Epithelial cell of proximal tubule (primary cell): ENCODE measurements around the gene TNIK. TPM values are rescaled to one million over a fixed set of nuclear protein-coding genes. Genes with fewer than 3 reads are reported as not detected.
A peak's percentile ranks its signal among the peaks of the same experiment; 100 is the strongest.

Source experiments
- DNase-seq: peaks from one replicate; pipeline ENCODE4 v3.0.0-alpha.2; 2011; ENCODE audit warnings: low read depth
- H3K4me3 ChIP-seq: 2 replicates; pipeline ENCODE4 v1.5.1; 2011; ENCODE audit warnings: low read depth, mild to moderate bottlenecking, low read length
- CTCF ChIP-seq: conservative IDR thresholded peaks from 2 replicates; pipeline ENCODE4 v1.5.1; 2012; ENCODE audit warnings: low read depth, mild to moderate bottlenecking, low read length
- total RNA-seq: library from RNA; depleted of rRNA; stranded (reverse); fragments of >200 nt; gene quantifications from 2 replicates; pipeline ENCODE4 v1.2.3, GENCODE V29; 2015

The TNIK gene
- total RNA-seq, 1 donor from 2014 or later: 11.8 TPM

GRCh38 chr3:171347301-171348039 is 112.7 kb downstream of the TNIK start:
- no peak overlapping the region for H3K4me3 ChIP-seq
- no peak for DNase-seq

DNA sequence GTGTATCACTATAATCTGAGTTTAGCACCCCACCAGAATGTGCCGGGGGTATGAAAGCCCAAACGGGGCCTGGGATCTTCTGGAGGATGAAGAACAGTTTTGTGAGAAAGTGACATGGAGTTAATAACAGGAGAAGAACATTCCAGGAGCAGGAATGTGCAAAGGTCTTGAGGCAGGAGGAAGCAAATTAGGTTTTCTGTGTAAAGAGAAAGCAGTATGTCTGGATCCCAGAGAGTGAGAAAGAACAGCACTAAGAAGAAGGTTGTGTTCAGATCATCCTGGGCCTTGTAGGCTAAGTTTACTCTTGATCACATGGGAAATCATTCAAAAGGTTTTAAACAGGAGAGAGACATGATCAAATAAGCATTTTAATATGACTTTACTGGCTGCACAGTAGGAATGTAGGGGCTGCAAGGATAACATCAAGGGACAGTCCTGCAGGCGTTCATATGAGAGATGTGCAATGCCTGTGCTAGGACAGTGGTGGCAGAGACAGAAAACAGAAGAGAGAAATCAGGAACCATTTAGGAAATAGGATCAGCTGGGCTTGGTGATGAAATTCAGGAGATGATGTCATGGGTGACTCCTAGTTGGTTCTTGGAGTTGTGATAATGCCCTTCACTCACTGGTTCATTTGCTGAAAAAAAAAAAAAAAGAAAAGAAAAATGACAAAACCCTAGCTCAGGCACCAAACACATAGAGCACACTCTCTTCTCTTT is 113.5 kb downstream of the TNIK start:
- no peak for TF ChIP-seq CTCF
- H3K4me3 ChIP-seq: no peak overlapping the region
- DNase-seq: peak; percentile 56

More at GRCh38 chr3:171347301-171348039, 112.7 kb downstream of the TNIK start:
- no peak for TF ChIP-seq CTCF

GRCh38 chr3:171346019-171346418 is 114.2 kb downstream of the TNIK start:
- H3K4me3 ChIP-seq: no peak overlapping the region
- DNase-seq: no peak
- TF ChIP-seq CTCF: no peak

GRCh38 chr3:171345107-171345843 is 114.9 kb downstream of the TNIK start:
- TF ChIP-seq CTCF: no peak
- DNase-seq: no peak
- no peak overlapping the region for H3K4me3 ChIP-seq

DNA sequence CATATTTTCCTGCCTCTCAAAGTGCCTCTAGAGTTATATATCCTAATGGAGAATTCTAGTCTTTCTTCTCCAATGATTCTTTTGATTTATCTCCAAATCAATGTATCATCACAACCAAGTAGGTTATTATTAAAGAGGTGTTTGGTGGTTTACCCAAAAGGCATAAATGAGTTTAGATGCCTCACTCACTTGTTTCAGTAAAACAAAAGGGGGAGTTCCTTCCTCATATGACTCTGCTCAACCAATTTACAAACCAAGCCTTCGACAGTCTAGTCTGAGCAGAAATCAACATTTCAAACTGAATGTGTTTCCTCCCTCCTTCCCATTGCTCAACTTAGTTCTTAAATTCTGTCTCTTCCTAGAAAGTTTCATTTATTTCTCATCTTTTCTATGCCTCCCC is 116.5 kb downstream of the TNIK start:
- no peak overlapping the region for H3K4me3 ChIP-seq
- no peak for DNase-seq
- TF ChIP-seq CTCF: no peak

GRCh38 chr3:171342783-171343420 is 117.3 kb downstream of the TNIK start:
- no peak for DNase-seq
- no peak overlapping the region for H3K4me3 ChIP-seq
- TF ChIP-seq CTCF: no peak
